Hindlimb muscle (tissue), 1 donor: Measurements from ENCODE around the gene CACNA1H. TPM values are rescaled to one million over a fixed set of nuclear protein-coding genes. Genes with fewer than 3 reads are reported as not detected.

ENCODE experiments used
- polyA plus RNA-seq: library from polyadenylated mRNA; unstranded; fragments of 120-200 nt; gene quantifications from one replicate; pipeline ENCODE4 v1.2.1, GENCODE V29; 2013; ENCODE audit not compliant: insufficient read length

The CACNA1H gene
- polyA plus RNA-seq, 1 donor: 69.6 TPM

Other genes starting within 250 kb of the CACNA1H start
- gene LMF1, start 182.1 kb upstream of the CACNA1H start, polyA plus RNA-seq: 13.9 TPM
- gene SOX8, start 171.3 kb upstream of the CACNA1H start, polyA plus RNA-seq: 43.7 TPM
- gene SSTR5, start 80.4 kb upstream of the CACNA1H start, polyA plus RNA-seq: not detected
- gene C1QTNF8, start 56.9 kb upstream of the CACNA1H start, polyA plus RNA-seq: not detected
- gene TPSG1, start 72.2 kb downstream of the CACNA1H start, polyA plus RNA-seq: 1.5 TPM
- 2.7 TPM for gene TPSB2, start 77.1 kb downstream of the CACNA1H start, polyA plus RNA-seq
- gene TPSAB1, start 87.6 kb downstream of the CACNA1H start, polyA plus RNA-seq: 1.0 TPM
- gene TPSD1, start 103.0 kb downstream of the CACNA1H start, polyA plus RNA-seq: not detected
- gene UBE2I, start 156.5 kb downstream of the CACNA1H start, polyA plus RNA-seq: 101 TPM
- gene BAIAP3, start 180.5 kb downstream of the CACNA1H start, polyA plus RNA-seq: 0.72 TPM
- 59.2 TPM for gene TSR3, start 198.8 kb downstream of the CACNA1H start, polyA plus RNA-seq
- gene GNPTG, start 198.8 kb downstream of the CACNA1H start, polyA plus RNA-seq: 40.6 TPM